H9 (cell line): ENCODE measurements around the gene REC114. TPM values are rescaled to one million over a fixed set of nuclear protein-coding genes. Genes with fewer than 3 reads are reported as not detected.

Experiments
- DNase-seq: peaks from one replicate; pipeline ENCODE4 v3.0.0-alpha.2; 2017
- H2AFZ ChIP-seq: one replicate; pipeline ENCODE4 v1.6.1; 2013; ENCODE audit warnings: mild to moderate bottlenecking, low read length, control low read depth, moderate library complexity
- H2AK5ac ChIP-seq: 2 replicates; pipeline ENCODE4 v1.6.1; 2013; ENCODE audit warnings: low read length, control low read depth, mixed read lengths; ENCODE audit not compliant: insufficient read length
- H2BK120ac ChIP-seq: one replicate; pipeline ENCODE4 v1.6.1; 2013; ENCODE audit warnings: low read depth, mild to moderate bottlenecking, low read length, control low read depth, inconsistent platforms; ENCODE audit not compliant: poor library complexity, severe bottlenecking
- H2BK12ac ChIP-seq: 2 replicates; pipeline ENCODE4 v1.6.1; 2013; ENCODE audit warnings: low read length, control low read depth, mixed read lengths, low read depth; ENCODE audit not compliant: insufficient read length
- H2BK15ac ChIP-seq: 2 replicates; pipeline ENCODE4 v1.6.1; 2013; ENCODE audit warnings: low read depth, low read length, control low read depth
- H2BK20ac ChIP-seq: one replicate; pipeline ENCODE4 v1.6.1; 2013; ENCODE audit warnings: low read depth, mild to moderate bottlenecking, low read length, control low read depth, inconsistent platforms; ENCODE audit not compliant: poor library complexity, severe bottlenecking
- H2BK5ac ChIP-seq: 2 replicates; pipeline ENCODE4 v1.6.1; 2013; ENCODE audit warnings: low read length, control low read depth, mixed read lengths; ENCODE audit not compliant: insufficient read length
- H3K14ac ChIP-seq: 2 replicates; pipeline ENCODE4 v1.6.1; 2013; ENCODE audit warnings: low read length, control low read depth; ENCODE audit not compliant: insufficient read depth
- H3K18ac ChIP-seq: 2 replicates; pipeline ENCODE4 v1.6.1; 2013; ENCODE audit warnings: low read depth, mild to moderate bottlenecking, mixed read lengths, low read length, control low read depth; ENCODE audit not compliant: insufficient read length
- H3K23ac ChIP-seq: 2 replicates; pipeline ENCODE4 v1.6.1; 2013; ENCODE audit warnings: low read length, control low read depth, mixed read lengths, low read depth; ENCODE audit not compliant: insufficient read length
- H3K23me2 ChIP-seq: 2 replicates; pipeline ENCODE4 v1.6.1; 2013; ENCODE audit warnings: low read depth, mild to moderate bottlenecking, mixed read lengths, low read length, control low read depth; ENCODE audit not compliant: insufficient read length, poor library complexity, severe bottlenecking
- H3K27ac ChIP-seq: 2 replicates; pipeline ENCODE4 v1.5.1; 2013; ENCODE audit warnings: low read length, control low read depth, mixed read lengths, low read depth; ENCODE audit not compliant: insufficient read length
- H3K27me3 ChIP-seq: 2 replicates; pipeline ENCODE4 v1.6.1; 2013; ENCODE audit warnings: low read length, control low read depth, inconsistent platforms; ENCODE audit not compliant: insufficient read depth
- H3K4ac ChIP-seq: 2 replicates; pipeline ENCODE4 v1.6.1; 2013; ENCODE audit warnings: low read depth, mild to moderate bottlenecking, control low read depth, inconsistent platforms, low read length, moderate library complexity
- H3K4me1 ChIP-seq: 2 replicates; pipeline ENCODE4 v1.6.1; 2013; ENCODE audit warnings: low read length, control low read depth, inconsistent platforms; ENCODE audit not compliant: insufficient read depth
- H3K4me2 ChIP-seq: 2 replicates; pipeline ENCODE4 v1.6.1; 2013; ENCODE audit warnings: low read length, control low read depth, mixed read lengths; ENCODE audit not compliant: insufficient read length, insufficient read depth
- H3K56ac ChIP-seq: 2 replicates; pipeline ENCODE4 v1.6.1; 2013; ENCODE audit warnings: low read depth, mild to moderate bottlenecking, mixed read lengths, low read length, control low read depth; ENCODE audit not compliant: insufficient read length
- H3K79me1 ChIP-seq: 2 replicates; pipeline ENCODE4 v1.6.1; 2013; ENCODE audit warnings: low read depth, mild to moderate bottlenecking, moderate library complexity, low read length, control low read depth, inconsistent platforms; ENCODE audit not compliant: insufficient read depth, poor library complexity, severe bottlenecking
- H3K79me2 ChIP-seq: 2 replicates; pipeline ENCODE4 v1.6.1; 2013; ENCODE audit warnings: low read length, control low read depth, inconsistent platforms; ENCODE audit not compliant: insufficient read depth
- H3K9ac ChIP-seq: 2 replicates; pipeline ENCODE4 v1.6.1; 2013; ENCODE audit warnings: low read length, control low read depth, mixed read lengths; ENCODE audit not compliant: insufficient read length; ENCODE audit errors: extremely low read depth
- H3K9me3 ChIP-seq: one replicate; pipeline ENCODE4 v1.6.1; 2013; ENCODE audit warnings: low read depth, low read length, inconsistent platforms; ENCODE audit not compliant: control insufficient read depth
- H3T11ph ChIP-seq: one replicate; pipeline ENCODE4 v1.6.1; 2013; ENCODE audit warnings: mild to moderate bottlenecking, low read length, control low read depth, inconsistent platforms
- H4K20me1 ChIP-seq: one replicate; pipeline ENCODE4 v1.6.1; 2013; ENCODE audit not compliant: control insufficient read depth, insufficient read length, insufficient read depth
- H4K5ac ChIP-seq: 2 replicates; pipeline ENCODE4 v1.6.1; 2013; ENCODE audit warnings: low read depth, mild to moderate bottlenecking, mixed read lengths, low read length, control low read depth; ENCODE audit not compliant: insufficient read length
- H4K8ac ChIP-seq: replicated peaks from 2 replicates; pipeline ENCODE4 v1.6.1; 2013; ENCODE audit warnings: low read length, control low read depth, mixed read lengths, low read depth; ENCODE audit not compliant: insufficient read length
- H4K91ac ChIP-seq: 2 replicates; pipeline ENCODE4 v1.6.1; 2013; ENCODE audit warnings: low read depth, mild to moderate bottlenecking, moderate library complexity, mixed read lengths, low read length, control low read depth; ENCODE audit not compliant: insufficient read length
- H3K27ac Mint-ChIP-seq, 3 experiments: 2 replicates in 2 of 3; 3 replicates in 1 of 3; pipeline ENCODE4 v1.8.0; 2020 to 2021; ENCODE audit warnings: mixed read lengths in 3 of 3, mild to moderate bottlenecking in 1 of 3, moderate library complexity in 1 of 3
- H3K27me3 Mint-ChIP-seq: 2 replicates; pipeline ENCODE4 v1.8.0; 2021; ENCODE audit warnings: low read depth, mild to moderate bottlenecking, moderate library complexity, mixed read lengths
- H3K36me3 Mint-ChIP-seq, 3 experiments: 2 replicates in 2 of 3; 3 replicates in 1 of 3; pipeline ENCODE4 v1.8.0; 2020 to 2021; ENCODE audit warnings: low read depth in 3 of 3, mixed read lengths in 3 of 3; ENCODE audit not compliant: insufficient read depth in 1 of 3
- H3K4me1 Mint-ChIP-seq, 2 experiments: 2 replicates each; pipeline ENCODE4 v1.8.0; 2020; ENCODE audit warnings: mixed read lengths in 2 of 2
- H3K4me3 Mint-ChIP-seq, 2 experiments: 2 replicates in 1 of 2; 3 replicates in 1 of 2; pipeline ENCODE4 v1.8.0; 2020 to 2021; ENCODE audit warnings: mild to moderate bottlenecking in 2 of 2, mixed read lengths in 2 of 2, moderate library complexity in 1 of 2
- H3K9me3 Mint-ChIP-seq, 2 experiments: 2 replicates in 1 of 2; 3 replicates in 1 of 2; pipeline ENCODE4 v1.8.0; 2020; ENCODE audit warnings: mild to moderate bottlenecking in 2 of 2, mixed read lengths in 2 of 2, moderate library complexity in 1 of 2
- WGBS: extraction: QIAGEN DNeasy Blood & Tissue Kit; methylation state at CpG from one replicate; pipeline ENCODE4 v1.1.7; 2013; ENCODE audit warnings: missing lambda C conversion rate, low lambda C conversion rate, mixed read lengths; ENCODE audit not compliant: insufficient read length; ENCODE audit errors: extremely low coverage; 5-methylcytosine and 5-hydroxymethylcytosine counted together
- total RNA-seq: library from RNA; stranded (reverse); gene quantifications from 2 replicates; pipeline ENCODE4 v1.2.1, GENCODE V29; 2021
- TF ChIP-seq, protein P1 (sequence below): fragments of 200-600 bp; sonication (generic); conservative IDR thresholded peaks from 3 replicates; pipeline ENCODE4 v1.8.0; 2021; ENCODE audit warnings: antibody characterized with exemption, mild to moderate bottlenecking

The REC114 gene
- total RNA-seq, 1 experiment from 2014 or later, result not detected

GRCh38 chr15:73584699-73585420, 141.9 kb downstream of the REC114 start:
- no peak overlapping the region for H2BK12ac ChIP-seq
- H2BK20ac ChIP-seq, result no peak overlapping the region
- H3K14ac ChIP-seq, result no peak overlapping the region
- DNase-seq, result no peak
- no peak overlapping the region for H3K9ac ChIP-seq
- no peak overlapping the region for H3K4ac ChIP-seq
- H4K8ac ChIP-seq, result no peak overlapping the region
- no peak overlapping the region for H3K23ac ChIP-seq
- H3K27ac ChIP-seq, result no peak overlapping the region
- no peak overlapping the region for H2AK5ac ChIP-seq
- H3K79me2 ChIP-seq, result no peaks in the 10 kb centered on the region
- no peak overlapping the region for H2BK120ac ChIP-seq
- no peak overlapping the region for H3K56ac ChIP-seq
- no peaks in the 10 kb centered on the region for H3K27me3 ChIP-seq
- TF ChIP-seq, protein P1, sequence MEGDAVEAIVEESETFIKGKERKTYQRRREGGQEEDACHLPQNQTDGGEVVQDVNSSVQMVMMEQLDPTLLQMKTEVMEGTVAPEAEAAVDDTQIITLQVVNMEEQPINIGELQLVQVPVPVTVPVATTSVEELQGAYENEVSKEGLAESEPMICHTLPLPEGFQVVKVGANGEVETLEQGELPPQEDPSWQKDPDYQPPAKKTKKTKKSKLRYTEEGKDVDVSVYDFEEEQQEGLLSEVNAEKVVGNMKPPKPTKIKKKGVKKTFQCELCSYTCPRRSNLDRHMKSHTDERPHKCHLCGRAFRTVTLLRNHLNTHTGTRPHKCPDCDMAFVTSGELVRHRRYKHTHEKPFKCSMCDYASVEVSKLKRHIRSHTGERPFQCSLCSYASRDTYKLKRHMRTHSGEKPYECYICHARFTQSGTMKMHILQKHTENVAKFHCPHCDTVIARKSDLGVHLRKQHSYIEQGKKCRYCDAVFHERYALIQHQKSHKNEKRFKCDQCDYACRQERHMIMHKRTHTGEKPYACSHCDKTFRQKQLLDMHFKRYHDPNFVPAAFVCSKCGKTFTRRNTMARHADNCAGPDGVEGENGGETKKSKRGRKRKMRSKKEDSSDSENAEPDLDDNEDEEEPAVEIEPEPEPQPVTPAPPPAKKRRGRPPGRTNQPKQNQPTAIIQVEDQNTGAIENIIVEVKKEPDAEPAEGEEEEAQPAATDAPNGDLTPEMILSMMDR, result no peak
- H2AFZ ChIP-seq, result no peak overlapping the region
- H3K4me2 ChIP-seq, result no peak overlapping the region
- no peak overlapping the region; a peak in 2 of 7 replicates for H3K27ac Mint-ChIP-seq
- H3K4me1 ChIP-seq, result no peaks in the 10 kb centered on the region
- no peaks in the 10 kb centered on the region; a peak in 1 of 4 replicates for H3K4me1 Mint-ChIP-seq
- H3T11ph ChIP-seq, result no peak overlapping the region
- H3K18ac ChIP-seq, result no peak overlapping the region
- H3K36me3 Mint-ChIP-seq, result peaks cover 19 to 70% (median 55%) of the 10 kb centered on the region in 3 experiments; a peak in 6 of 7 replicates
- no peaks in the 10 kb centered on the region for H3K9me3 Mint-ChIP-seq
- H4K91ac ChIP-seq, result no peak overlapping the region
- H2BK15ac ChIP-seq, result no peak overlapping the region
- no peaks in the 10 kb centered on the region for H3K27me3 Mint-ChIP-seq
- no peak overlapping the region for H4K5ac ChIP-seq
- H3K9me3 ChIP-seq, result no peaks in the 10 kb centered on the region
- H3K4me3 Mint-ChIP-seq, result no peak overlapping the region
- H4K20me1 ChIP-seq, result no peaks in the 10 kb centered on the region
- H2BK5ac ChIP-seq, result no peak overlapping the region
- WGBS, result no CpG with 5 or more reads among the region's 5 CpGs
- no peaks in the 10 kb centered on the region for H3K23me2 ChIP-seq
- no peaks in the 10 kb centered on the region for H3K79me1 ChIP-seq
